ENCODE measurements around the gene LRRC28. TPM values are rescaled to one million over a fixed set of nuclear protein-coding genes. Genes with fewer than 3 reads are reported as not detected.

Gene LRRC28
- polyA plus RNA-seq, 1 donor from 2014 or later: 20.4 TPM

DNA sequence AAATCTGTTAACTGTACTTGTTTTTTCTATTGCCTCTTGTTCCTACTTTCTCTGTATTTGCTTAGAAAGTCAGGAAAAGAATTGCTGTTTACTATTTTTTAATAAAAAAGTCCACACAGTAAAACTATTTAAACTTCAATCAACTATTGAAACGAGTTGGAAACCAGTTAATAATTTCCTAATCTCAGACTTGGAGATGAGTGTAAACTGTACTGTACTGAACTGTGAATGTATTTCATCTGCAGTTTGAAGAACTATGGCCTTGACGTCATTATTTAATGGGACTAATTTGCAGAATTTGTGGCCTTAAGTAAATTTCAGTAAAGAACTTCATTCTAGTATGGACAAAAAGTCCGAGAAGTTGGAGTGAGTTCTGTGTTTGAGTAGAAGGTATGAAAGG, 89.1 kb downstream of the LRRC28 start:
- TF ChIP-seq RAD21 (conservative IDR thresholded peaks at IDR 0.05) (no peak), EP300 (conservative IDR thresholded peaks at IDR 0.05; ENCODE audit: poor library complexity, severe bottlenecking) (no peak)
- TF ChIP-seq, protein P1, sequence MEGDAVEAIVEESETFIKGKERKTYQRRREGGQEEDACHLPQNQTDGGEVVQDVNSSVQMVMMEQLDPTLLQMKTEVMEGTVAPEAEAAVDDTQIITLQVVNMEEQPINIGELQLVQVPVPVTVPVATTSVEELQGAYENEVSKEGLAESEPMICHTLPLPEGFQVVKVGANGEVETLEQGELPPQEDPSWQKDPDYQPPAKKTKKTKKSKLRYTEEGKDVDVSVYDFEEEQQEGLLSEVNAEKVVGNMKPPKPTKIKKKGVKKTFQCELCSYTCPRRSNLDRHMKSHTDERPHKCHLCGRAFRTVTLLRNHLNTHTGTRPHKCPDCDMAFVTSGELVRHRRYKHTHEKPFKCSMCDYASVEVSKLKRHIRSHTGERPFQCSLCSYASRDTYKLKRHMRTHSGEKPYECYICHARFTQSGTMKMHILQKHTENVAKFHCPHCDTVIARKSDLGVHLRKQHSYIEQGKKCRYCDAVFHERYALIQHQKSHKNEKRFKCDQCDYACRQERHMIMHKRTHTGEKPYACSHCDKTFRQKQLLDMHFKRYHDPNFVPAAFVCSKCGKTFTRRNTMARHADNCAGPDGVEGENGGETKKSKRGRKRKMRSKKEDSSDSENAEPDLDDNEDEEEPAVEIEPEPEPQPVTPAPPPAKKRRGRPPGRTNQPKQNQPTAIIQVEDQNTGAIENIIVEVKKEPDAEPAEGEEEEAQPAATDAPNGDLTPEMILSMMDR (IDR thresholded peaks at IDR 0.05; ENCODE audit: poor library complexity, severe bottlenecking): no peak
- no peaks in the 10 kb centered on the region for H4K20me1 ChIP-seq (ENCODE audit: insufficient read depth)
- H3K4me3 ChIP-seq (ENCODE audit: low read length): no peak overlapping the region
- no peak overlapping the region for H2AFZ ChIP-seq (ENCODE audit: low read depth, low read length)
- H3K27me3 ChIP-seq (ENCODE audit: insufficient read depth, low read depth, low read length): no peaks in the 10 kb centered on the region
- no peaks in the 10 kb centered on the region for H3K9me2 ChIP-seq (ENCODE audit: insufficient read depth, low read length)
- H3K79me2 ChIP-seq (replicated peaks; ENCODE audit: insufficient read depth, low read length): no peaks in the 10 kb centered on the region
- no peak overlapping the region for H3K27ac ChIP-seq (ENCODE audit: low read length)
- H3K36me3 ChIP-seq (ENCODE audit: insufficient read depth, low read length): no peaks in the 10 kb centered on the region
- no peak overlapping the region for H3K4me2 ChIP-seq (ENCODE audit: low read length)
- no peaks in the 10 kb centered on the region for H3F3A ChIP-seq (ENCODE audit: insufficient read depth, low read length, poor library complexity, severe bottlenecking)
- H3K9me3 ChIP-seq (ENCODE audit: low read length): no peaks in the 10 kb centered on the region
- no peak overlapping the region for H3K9ac ChIP-seq (ENCODE audit: low read length)

DNA sequence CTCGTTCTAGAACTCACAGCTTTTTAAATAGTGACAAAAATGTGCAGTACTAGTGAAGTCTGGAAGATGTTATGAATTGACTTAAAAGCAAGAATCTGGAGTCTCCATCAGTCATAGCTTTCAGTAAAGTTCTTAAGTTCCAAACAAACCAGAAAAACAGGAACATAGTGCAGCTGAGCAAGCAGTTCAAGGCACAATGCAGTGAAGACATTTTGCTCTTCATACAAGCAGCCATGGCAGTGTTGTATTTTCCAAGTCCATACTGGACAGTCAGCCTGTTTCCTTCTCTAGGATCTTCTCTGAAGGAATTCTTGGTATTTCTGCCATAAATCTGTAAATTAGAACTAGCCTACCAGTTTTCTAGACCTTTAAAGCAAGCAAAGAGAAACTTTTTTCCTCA, 90.5 kb downstream of the LRRC28 start:
- Histone ChIP-seq H3K4me2 (ENCODE audit: low read length) (no peak overlapping the region), H3K9me2 (ENCODE audit: insufficient read depth, low read length) (no peaks in the 10 kb centered on the region), H3K9me3 (ENCODE audit: low read length) (no peaks in the 10 kb centered on the region), H3K79me2 (replicated peaks; ENCODE audit: insufficient read depth, low read length) (no peaks in the 10 kb centered on the region), H3K27me3 (ENCODE audit: insufficient read depth, low read depth, low read length) (no peaks in the 10 kb centered on the region), H2AFZ (ENCODE audit: low read depth, low read length) (no peak overlapping the region), H3K4me3 (ENCODE audit: low read length) (no peak overlapping the region), H3K36me3 (ENCODE audit: insufficient read depth, low read length) (no peaks in the 10 kb centered on the region), H3F3A (ENCODE audit: insufficient read depth, low read length, poor library complexity, severe bottlenecking) (no peaks in the 10 kb centered on the region), H3K9ac (ENCODE audit: low read length) (no peak overlapping the region), H4K20me1 (ENCODE audit: insufficient read depth) (no peaks in the 10 kb centered on the region), H3K27ac (ENCODE audit: low read length) (no peak overlapping the region)
- TF ChIP-seq TAF1 (IDR thresholded peaks at IDR 0.05; ENCODE audit: low read depth) (no peak), MXI1 (conservative IDR thresholded peaks at IDR 0.05; ENCODE audit: poor library complexity, severe bottlenecking) (no peak), EZH2 (IDR thresholded peaks at IDR 0.05; ENCODE audit: borderline replicate concordance, insufficient read depth, low read length, poor library complexity, severe bottlenecking) (no peak), SMC3 (conservative IDR thresholded peaks at IDR 0.05; ENCODE audit: poor library complexity) (no peak), EP300 (conservative IDR thresholded peaks at IDR 0.05; ENCODE audit: poor library complexity, severe bottlenecking) (no peak), RAD21 (conservative IDR thresholded peaks at IDR 0.05) (no peak), POLR2AphosphoS5 (IDR thresholded peaks at IDR 0.05) (no peak)
- TF ChIP-seq, protein P1 (IDR thresholded peaks at IDR 0.05; ENCODE audit: poor library complexity, severe bottlenecking): no peak
- TF ChIP-seq, protein P2, sequence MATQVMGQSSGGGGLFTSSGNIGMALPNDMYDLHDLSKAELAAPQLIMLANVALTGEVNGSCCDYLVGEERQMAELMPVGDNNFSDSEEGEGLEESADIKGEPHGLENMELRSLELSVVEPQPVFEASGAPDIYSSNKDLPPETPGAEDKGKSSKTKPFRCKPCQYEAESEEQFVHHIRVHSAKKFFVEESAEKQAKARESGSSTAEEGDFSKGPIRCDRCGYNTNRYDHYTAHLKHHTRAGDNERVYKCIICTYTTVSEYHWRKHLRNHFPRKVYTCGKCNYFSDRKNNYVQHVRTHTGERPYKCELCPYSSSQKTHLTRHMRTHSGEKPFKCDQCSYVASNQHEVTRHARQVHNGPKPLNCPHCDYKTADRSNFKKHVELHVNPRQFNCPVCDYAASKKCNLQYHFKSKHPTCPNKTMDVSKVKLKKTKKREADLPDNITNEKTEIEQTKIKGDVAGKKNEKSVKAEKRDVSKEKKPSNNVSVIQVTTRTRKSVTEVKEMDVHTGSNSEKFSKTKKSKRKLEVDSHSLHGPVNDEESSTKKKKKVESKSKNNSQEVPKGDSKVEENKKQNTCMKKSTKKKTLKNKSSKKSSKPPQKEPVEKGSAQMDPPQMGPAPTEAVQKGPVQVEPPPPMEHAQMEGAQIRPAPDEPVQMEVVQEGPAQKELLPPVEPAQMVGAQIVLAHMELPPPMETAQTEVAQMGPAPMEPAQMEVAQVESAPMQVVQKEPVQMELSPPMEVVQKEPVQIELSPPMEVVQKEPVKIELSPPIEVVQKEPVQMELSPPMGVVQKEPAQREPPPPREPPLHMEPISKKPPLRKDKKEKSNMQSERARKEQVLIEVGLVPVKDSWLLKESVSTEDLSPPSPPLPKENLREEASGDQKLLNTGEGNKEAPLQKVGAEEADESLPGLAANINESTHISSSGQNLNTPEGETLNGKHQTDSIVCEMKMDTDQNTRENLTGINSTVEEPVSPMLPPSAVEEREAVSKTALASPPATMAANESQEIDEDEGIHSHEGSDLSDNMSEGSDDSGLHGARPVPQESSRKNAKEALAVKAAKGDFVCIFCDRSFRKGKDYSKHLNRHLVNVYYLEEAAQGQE (IDR thresholded peaks at IDR 0.05; ENCODE audit: borderline replicate concordance): no peak

All from neural cell (in vitro differentiated cells).